IMR-90 (cell line): Measurements from ENCODE around the gene COL7A1.

Experiments used
- CEBPB ChIP-seq: IDR thresholded peaks from 2 replicates; pipeline ENCODE4 v1.6.1; 2012; ENCODE audit warnings: low read depth, low read length, improper control_type of control experiment
- ELK1 ChIP-seq: fragments of 150-350 bp; IDR thresholded peaks from 2 replicates; pipeline ENCODE4 v1.6.1; 2016; ENCODE audit warnings: low read depth, mild to moderate bottlenecking, low read length, moderate library complexity, borderline replicate concordance
- FOS ChIP-seq: fragments of 150-350 bp; IDR thresholded peaks from 2 replicates; pipeline ENCODE4 v1.6.1; 2016; ENCODE audit warnings: low read depth, low read length
- MAZ ChIP-seq: IDR thresholded peaks from 2 replicates; pipeline ENCODE4 v1.6.1; 2012; ENCODE audit warnings: low read depth, mild to moderate bottlenecking, low read length, improper control_type of control experiment, moderate library complexity, borderline replicate concordance
- MXI1 ChIP-seq: IDR thresholded peaks from 2 replicates; pipeline ENCODE4 v1.6.1; 2012; ENCODE audit warnings: low read depth, mild to moderate bottlenecking, low read length, moderate library complexity, borderline replicate concordance
- NFE2L2 ChIP-seq: fragments of 150-350 bp; IDR thresholded peaks from 2 replicates; pipeline ENCODE4 v1.6.1; 2016; ENCODE audit warnings: low read depth, mild to moderate bottlenecking, low read length
- POLR2A ChIP-seq: IDR thresholded peaks from 2 replicates; pipeline ENCODE4 v1.6.1; 2012; ENCODE audit warnings: mild to moderate bottlenecking, low read depth, low read length
- RAD21 ChIP-seq: IDR thresholded peaks from 2 replicates; pipeline ENCODE4 v1.6.1; 2012; ENCODE audit warnings: low read length, improper control_type of control experiment
- RCOR1 ChIP-seq: IDR thresholded peaks from 2 replicates; pipeline ENCODE4 v1.6.1; 2012; ENCODE audit warnings: mild to moderate bottlenecking, low read length, improper control_type of control experiment; ENCODE audit not compliant: insufficient replicate concordance
- RFX5 ChIP-seq: IDR thresholded peaks from 2 replicates; pipeline ENCODE4 v1.8.0; 2012; ENCODE audit warnings: low read depth, mild to moderate bottlenecking, low read length, moderate library complexity
- SMC3 ChIP-seq: fragments of 150-350 bp; IDR thresholded peaks from 2 replicates; pipeline ENCODE4 v1.6.1; 2016; ENCODE audit warnings: low read depth, mild to moderate bottlenecking, antibody characterized with exemption, low read length, moderate library complexity
- TF ChIP-seq, protein P1 (sequence below): fragments of 150-350 bp; IDR thresholded peaks from 2 replicates; pipeline ENCODE4 v1.6.1; 2017; ENCODE audit warnings: mild to moderate bottlenecking, antibody characterized with exemption, low read length, low read depth
- TF ChIP-seq, protein P2 (sequence below): conservative IDR thresholded peaks from 2 replicates; pipeline ENCODE4 v1.5.1; 2012; ENCODE audit warnings: mild to moderate bottlenecking, low read depth, low read length, improper control_type of control experiment

DNA sequence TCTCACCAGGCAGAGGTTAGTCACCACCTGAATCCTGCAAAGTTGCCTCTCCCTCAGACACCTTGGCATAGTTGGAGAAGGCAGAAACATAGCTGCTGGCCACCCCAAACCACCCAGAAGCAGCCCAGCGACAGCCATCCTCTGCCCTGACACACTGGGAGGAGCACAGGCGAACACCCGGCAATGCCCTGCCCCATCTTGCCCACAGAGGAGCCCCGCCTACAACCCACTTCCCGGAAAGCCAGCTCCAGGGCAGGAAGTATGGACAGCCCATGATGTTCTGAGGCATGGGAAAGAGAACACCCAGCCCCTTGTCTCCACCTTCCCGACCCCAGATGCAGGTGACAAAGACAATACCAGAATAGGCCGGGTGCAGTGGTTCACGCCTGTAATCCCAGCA is 78.6 kb downstream of the COL7A1 start:
- TF ChIP-seq, protein P1, sequence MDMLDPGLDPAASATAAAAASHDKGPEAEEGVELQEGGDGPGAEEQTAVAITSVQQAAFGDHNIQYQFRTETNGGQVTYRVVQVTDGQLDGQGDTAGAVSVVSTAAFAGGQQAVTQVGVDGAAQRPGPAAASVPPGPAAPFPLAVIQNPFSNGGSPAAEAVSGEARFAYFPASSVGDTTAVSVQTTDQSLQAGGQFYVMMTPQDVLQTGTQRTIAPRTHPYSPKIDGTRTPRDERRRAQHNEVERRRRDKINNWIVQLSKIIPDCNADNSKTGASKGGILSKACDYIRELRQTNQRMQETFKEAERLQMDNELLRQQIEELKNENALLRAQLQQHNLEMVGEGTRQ, result no peak
- TF ChIP-seq, protein P2, sequence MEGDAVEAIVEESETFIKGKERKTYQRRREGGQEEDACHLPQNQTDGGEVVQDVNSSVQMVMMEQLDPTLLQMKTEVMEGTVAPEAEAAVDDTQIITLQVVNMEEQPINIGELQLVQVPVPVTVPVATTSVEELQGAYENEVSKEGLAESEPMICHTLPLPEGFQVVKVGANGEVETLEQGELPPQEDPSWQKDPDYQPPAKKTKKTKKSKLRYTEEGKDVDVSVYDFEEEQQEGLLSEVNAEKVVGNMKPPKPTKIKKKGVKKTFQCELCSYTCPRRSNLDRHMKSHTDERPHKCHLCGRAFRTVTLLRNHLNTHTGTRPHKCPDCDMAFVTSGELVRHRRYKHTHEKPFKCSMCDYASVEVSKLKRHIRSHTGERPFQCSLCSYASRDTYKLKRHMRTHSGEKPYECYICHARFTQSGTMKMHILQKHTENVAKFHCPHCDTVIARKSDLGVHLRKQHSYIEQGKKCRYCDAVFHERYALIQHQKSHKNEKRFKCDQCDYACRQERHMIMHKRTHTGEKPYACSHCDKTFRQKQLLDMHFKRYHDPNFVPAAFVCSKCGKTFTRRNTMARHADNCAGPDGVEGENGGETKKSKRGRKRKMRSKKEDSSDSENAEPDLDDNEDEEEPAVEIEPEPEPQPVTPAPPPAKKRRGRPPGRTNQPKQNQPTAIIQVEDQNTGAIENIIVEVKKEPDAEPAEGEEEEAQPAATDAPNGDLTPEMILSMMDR, result no peak
- TF ChIP-seq POLR2A, result no peak
- TF ChIP-seq SMC3, result no peak
- no peak for TF ChIP-seq NFE2L2
- TF ChIP-seq ELK1, result no peak
- no peak for TF ChIP-seq FOS
- no peak for TF ChIP-seq RAD21
- TF ChIP-seq MXI1, result no peak
- TF ChIP-seq RFX5, result no peak
- TF ChIP-seq RCOR1, result no peak
- TF ChIP-seq MAZ, result no peak
- TF ChIP-seq CEBPB, result no peak
